Thoracic aorta (tissue), 2 donors: ENCODE results near the gene TAF5L. TPM values are rescaled to one million over a fixed set of nuclear protein-coding genes. Genes with fewer than 3 reads are reported as not detected.

Experiments used
- ATAC-seq: fragments of 150-250 bp; one replicate; pipeline ENCODE4 v1.8.0; 2017; ENCODE audit warnings: low read depth; ENCODE audit not compliant: insufficient number of reproducible peaks, low FRiP score
- DNase-seq: peaks from one replicate; pipeline ENCODE4 v3.0.0-alpha.2; 2020; ENCODE audit warnings: low spot score
- H3K27ac ChIP-seq, 2 donors: fragments of 200-600 bp; sonication (generic); 1 replicate in 1 of 2; 2 replicates in 1 of 2; pipeline ENCODE4 v1.5.1; 2016; ENCODE audit warnings: mild to moderate bottlenecking in 2 of 2, moderate library complexity in 2 of 2
- H3K27me3 ChIP-seq: fragments of 200-600 bp; sonication (generic); replicated peaks from 2 replicates; pipeline ENCODE4 v1.6.0; 2016; ENCODE audit warnings: mild to moderate bottlenecking; ENCODE audit not compliant: insufficient read depth
- H3K36me3 ChIP-seq: fragments of 200-600 bp; sonication (generic); one replicate; pipeline ENCODE4 v1.5.1; 2016
- H3K4me1 ChIP-seq, 2 donors: fragments of 200-600 bp; sonication (generic); 1 replicate in 1 of 2; 2 replicates in 1 of 2; pipeline versions ENCODE4 v1.5.1 to v1.6.0; 2016; ENCODE audit warnings: low read depth in 2 of 2, mild to moderate bottlenecking in 1 of 2; ENCODE audit not compliant: control insufficient read depth in 1 of 2
- H3K4me3 ChIP-seq: fragments of 200-600 bp; sonication (generic); 2 replicates; pipeline ENCODE4 v1.5.1; 2016; ENCODE audit warnings: mild to moderate bottlenecking
- H3K9me3 ChIP-seq: fragments of 200-600 bp; sonication (generic); 2 replicates; pipeline ENCODE4 v1.5.1; 2016
- total RNA-seq, 2 donors: library from RNA; depleted of rRNA; stranded (reverse); fragments of >200 nt; gene quantifications; one replicate each; pipeline versions ENCODE4 v1.1.0 to v1.2.3, GENCODE V29; 2016
- TF ChIP-seq, protein P1 (sequence below): fragments of 200-600 bp; sonication (generic); IDR thresholded peaks from one replicate; pipeline ENCODE4 v1.5.1; 2019; ENCODE audit warnings: antibody characterized with exemption

Gene TAF5L
- total RNA-seq, 2 donors from 2014 or later, result 21.5 to 29.8 TPM

DNA sequence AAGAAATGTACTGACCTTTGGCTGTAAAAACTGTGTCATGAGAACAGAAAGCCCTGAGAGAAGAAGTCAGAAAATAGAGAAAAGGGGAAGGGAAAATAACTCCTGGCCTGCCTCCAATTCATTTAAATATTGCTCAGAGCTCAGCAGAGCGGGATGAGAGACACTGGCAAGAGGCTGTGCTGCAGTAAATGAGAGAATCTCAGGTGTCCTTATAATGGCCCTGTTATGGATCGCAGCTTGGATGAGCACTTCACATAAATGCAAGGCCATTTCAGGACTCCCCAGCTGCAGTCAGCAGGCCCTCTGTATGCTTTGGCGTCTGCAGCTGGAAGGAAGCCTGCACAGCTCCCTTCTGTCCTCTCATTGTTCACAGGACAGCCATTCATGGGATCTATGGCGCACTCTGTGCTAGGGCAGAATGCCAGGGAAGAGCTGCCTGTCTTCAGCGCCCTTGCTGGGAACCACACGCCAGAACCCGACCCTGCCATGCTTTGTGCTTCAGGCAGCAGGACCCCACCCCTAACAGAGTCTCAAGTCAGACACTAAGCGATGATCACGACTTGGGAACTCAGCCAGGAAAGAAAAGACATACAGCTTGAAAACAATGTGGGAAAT, 46.8 kb downstream of the TAF5L start:
- ATAC-seq, result no peak
- H3K27ac ChIP-seq, result peak overlapping the region; percentile 6 to 52
- no peaks in the 10 kb centered on the region for H3K27me3 ChIP-seq
- TF ChIP-seq, protein P1, sequence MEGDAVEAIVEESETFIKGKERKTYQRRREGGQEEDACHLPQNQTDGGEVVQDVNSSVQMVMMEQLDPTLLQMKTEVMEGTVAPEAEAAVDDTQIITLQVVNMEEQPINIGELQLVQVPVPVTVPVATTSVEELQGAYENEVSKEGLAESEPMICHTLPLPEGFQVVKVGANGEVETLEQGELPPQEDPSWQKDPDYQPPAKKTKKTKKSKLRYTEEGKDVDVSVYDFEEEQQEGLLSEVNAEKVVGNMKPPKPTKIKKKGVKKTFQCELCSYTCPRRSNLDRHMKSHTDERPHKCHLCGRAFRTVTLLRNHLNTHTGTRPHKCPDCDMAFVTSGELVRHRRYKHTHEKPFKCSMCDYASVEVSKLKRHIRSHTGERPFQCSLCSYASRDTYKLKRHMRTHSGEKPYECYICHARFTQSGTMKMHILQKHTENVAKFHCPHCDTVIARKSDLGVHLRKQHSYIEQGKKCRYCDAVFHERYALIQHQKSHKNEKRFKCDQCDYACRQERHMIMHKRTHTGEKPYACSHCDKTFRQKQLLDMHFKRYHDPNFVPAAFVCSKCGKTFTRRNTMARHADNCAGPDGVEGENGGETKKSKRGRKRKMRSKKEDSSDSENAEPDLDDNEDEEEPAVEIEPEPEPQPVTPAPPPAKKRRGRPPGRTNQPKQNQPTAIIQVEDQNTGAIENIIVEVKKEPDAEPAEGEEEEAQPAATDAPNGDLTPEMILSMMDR, result no peak
- DNase-seq, result no peak
- H3K4me1 ChIP-seq, result peaks cover 15 to 38% of the 10 kb centered on the region in 2 donors
- H3K36me3 ChIP-seq, result no peaks in the 10 kb centered on the region
- no peaks in the 10 kb centered on the region for H3K9me3 ChIP-seq
- H3K4me3 ChIP-seq, result peak overlapping the region; percentile 52

DNA sequence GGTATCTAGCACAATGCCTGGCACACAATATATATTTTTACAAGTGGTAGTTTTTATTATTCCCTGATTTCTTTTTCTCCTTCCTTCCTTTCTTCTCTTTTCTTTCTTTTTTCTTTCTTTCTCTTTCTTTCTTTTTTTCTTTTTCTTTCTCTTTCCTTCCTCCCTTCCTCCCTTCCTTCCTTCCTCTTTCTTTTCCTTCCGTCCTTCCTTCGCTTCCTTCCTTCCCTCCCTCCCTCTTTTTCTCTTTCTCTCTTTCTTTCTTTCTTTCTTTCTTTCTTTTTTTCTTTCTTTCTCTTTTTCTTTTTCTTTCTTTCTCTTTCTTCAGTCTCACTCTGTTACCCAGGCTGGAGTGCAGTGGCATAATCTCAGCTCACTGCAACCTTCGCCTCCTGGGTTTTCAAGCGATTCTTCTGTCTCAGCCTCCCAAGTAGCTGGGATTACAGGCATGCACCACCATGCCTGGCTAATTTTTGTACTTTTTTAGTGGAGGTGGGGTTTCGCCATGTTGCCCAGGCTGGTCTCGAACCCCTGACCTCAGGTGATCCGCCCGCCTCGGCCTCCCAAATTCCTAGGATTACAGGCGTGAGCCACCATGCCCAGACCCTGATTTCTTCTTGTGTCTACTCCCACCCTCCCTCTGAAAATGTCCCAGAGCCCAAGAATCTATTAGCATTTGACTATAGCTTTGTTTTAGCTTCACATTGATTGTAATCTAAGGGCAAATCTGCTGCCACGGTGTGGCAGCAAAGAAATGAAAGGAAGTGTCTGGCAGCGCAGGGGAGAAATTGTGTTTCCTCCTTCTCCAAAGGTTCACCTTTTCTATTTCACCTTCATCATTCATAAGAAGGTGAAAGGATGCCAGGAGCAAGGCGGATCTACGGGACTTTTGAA, 47.5 kb downstream of the TAF5L start:
- DNase-seq, result no peak
- H3K4me1 ChIP-seq, result peaks cover 15 to 38% of the 10 kb centered on the region in 2 donors
- no peaks in the 10 kb centered on the region for H3K36me3 ChIP-seq
- peak overlapping the region; percentile 52 for H3K4me3 ChIP-seq
- peak overlapping the region; percentile 6 to 52 for H3K27ac ChIP-seq
- no peaks in the 10 kb centered on the region for H3K27me3 ChIP-seq
- TF ChIP-seq, protein P1, result no peak
- H3K9me3 ChIP-seq, result no peaks in the 10 kb centered on the region
- no peak for ATAC-seq

DNA sequence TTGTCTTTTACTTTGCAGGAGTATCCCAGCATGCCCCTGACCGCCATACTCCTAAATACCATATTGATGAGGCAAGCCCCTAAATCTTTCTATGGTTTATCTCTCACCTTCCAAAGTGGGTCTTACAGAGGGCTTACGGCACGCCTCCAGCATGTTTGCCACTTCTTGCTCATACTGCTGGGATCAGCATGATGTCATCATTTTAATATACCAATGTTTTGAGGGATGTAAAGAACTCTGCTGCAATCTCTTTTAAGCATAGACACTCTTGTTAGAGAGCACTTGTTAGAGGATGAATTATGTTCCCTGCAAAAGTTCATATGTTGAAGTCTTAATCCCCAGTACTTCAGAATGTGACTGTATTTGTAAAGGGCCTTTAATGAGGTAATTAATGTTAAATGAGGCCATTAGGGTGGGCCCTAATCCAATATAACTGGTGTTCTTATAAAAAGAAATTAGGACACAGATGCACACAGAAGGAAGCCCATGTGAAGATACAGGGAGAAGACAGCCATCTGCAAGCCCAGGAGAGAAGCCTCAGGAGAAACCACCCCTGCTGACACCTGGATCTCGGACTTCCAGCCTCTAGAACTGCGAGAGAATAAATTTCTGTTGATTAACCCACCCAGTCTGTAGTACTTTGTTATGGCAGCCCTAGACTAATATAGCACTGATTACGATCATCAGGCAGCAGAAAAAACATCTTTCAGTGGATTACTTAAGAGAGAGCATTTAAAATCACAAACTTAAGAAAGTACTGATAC, 51.1 kb downstream of the TAF5L start:
- peaks cover 6 to 32% of the 10 kb centered on the region in 2 donors for H3K4me1 ChIP-seq
- no peak overlapping the region for H3K27ac ChIP-seq
- no peaks in the 10 kb centered on the region for H3K9me3 ChIP-seq
- H3K27me3 ChIP-seq, result no peaks in the 10 kb centered on the region
- no peak for ATAC-seq
- TF ChIP-seq, protein P1, result no peak
- no peaks in the 10 kb centered on the region for H3K36me3 ChIP-seq
- H3K4me3 ChIP-seq, result no peak overlapping the region
- no peak for DNase-seq

DNA sequence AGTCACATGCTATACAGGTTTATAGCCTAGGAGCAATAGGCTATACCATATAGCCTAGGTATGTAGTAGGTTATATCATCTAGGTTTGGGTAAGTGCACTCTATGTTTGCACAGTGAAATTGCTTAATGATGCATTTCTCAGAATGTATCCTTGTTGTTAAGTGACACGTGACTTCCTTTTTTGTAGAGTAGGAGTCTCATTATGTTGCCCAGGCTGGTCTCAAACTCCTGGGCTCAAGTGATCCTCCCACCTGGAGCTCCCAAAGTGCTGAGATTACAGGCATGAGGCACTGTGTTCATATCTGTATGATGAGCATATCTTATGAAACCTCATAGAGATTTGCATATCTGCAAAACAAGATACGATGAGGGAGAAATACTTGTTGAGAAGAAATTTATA, 53.6 kb downstream of the TAF5L start:
- Histone ChIP-seq H3K27me3 (no peaks in the 10 kb centered on the region), H3K4me3 (no peak overlapping the region), H3K9me3 (no peaks in the 10 kb centered on the region), H3K27ac (no peak overlapping the region), H3K4me1 (peaks cover 0 to 14% of the 10 kb centered on the region in 2 donors), H3K36me3 (no peaks in the 10 kb centered on the region)
- no peak for ATAC-seq
- TF ChIP-seq, protein P1, result no peak
- DNase-seq, result no peak
